Measurements from ENCODE around the gene ENG.
"Not testable (repeated sequence)": the region's sequence is repeated elsewhere in the genome, so short reads cannot be mapped to it uniquely, and the experiment has no call there.

Gene ENG

GRCh38 chr9:127890053-127890452, 35.6 kb upstream of the ENG start:
- peaks cover 70% of the 10 kb centered on the region for H3K36me3 ChIP-seq (ENCODE audit: control insufficient read depth, insufficient read depth, low read length)
- H3K9ac ChIP-seq (ENCODE audit: low read length): no peak overlapping the region

GRCh38 chr9:127887792-127888191, 33.3 kb upstream of the ENG start:
- Histone ChIP-seq H3K27me3 (ENCODE audit: control insufficient read depth, insufficient read depth, low read length) (no peaks in the 10 kb centered on the region), H3K4me1 (ENCODE audit: control insufficient read depth, insufficient read depth, low read length) (peaks cover 8% of the 10 kb centered on the region; the same call in 1 of the 2 replicates), H3K9ac (ENCODE audit: low read length) (no peak overlapping the region), H3K36me3 (ENCODE audit: control insufficient read depth, insufficient read depth, low read length) (peaks cover 47% of the 10 kb centered on the region), H3K4me3 (ENCODE audit: low read depth, low read length) (no peak overlapping the region), H3K27ac (ENCODE audit: low read depth, low read length) (no peak overlapping the region), H3K9me3 (ENCODE audit: control insufficient read depth, insufficient read depth, low read depth, low read length) (no peaks in the 10 kb centered on the region)

More at GRCh38 chr9:127890053-127890452, 35.6 kb upstream of the ENG start:
- no peak overlapping the region for H3K4me3 ChIP-seq (ENCODE audit: low read depth, low read length)
- peaks cover 2% of the 10 kb centered on the region; the same call in 1 of the 2 replicates for H3K4me1 ChIP-seq (ENCODE audit: control insufficient read depth, insufficient read depth, low read length)
- no peak overlapping the region for H3K27ac ChIP-seq (ENCODE audit: low read depth, low read length)
- H3K27me3 ChIP-seq (ENCODE audit: control insufficient read depth, insufficient read depth, low read length): no peaks in the 10 kb centered on the region
- H3K9me3 ChIP-seq (ENCODE audit: control insufficient read depth, insufficient read depth, low read depth, low read length): peaks cover 8% of the 10 kb centered on the region; the same call in 1 of the 2 replicates

GRCh38 chr9:127886401-127886972, 32.0 kb upstream of the ENG start:
- Histone ChIP-seq H3K27me3 (ENCODE audit: control insufficient read depth, insufficient read depth, low read length) (no peaks in the 10 kb centered on the region), H3K9me3 (ENCODE audit: control insufficient read depth, insufficient read depth, low read depth, low read length) (no peaks in the 10 kb centered on the region), H3K9ac (ENCODE audit: low read length) (no peak overlapping the region), H3K4me3 (ENCODE audit: low read depth, low read length) (no peak overlapping the region), H3K4me1 (ENCODE audit: control insufficient read depth, insufficient read depth, low read length) (peaks cover 13% of the 10 kb centered on the region; the same call in 1 of the 2 replicates), H3K27ac (ENCODE audit: low read depth, low read length) (no peak overlapping the region), H3K36me3 (ENCODE audit: control insufficient read depth, insufficient read depth, low read length) (peaks cover 38% of the 10 kb centered on the region)

- Histone ChIP-seq H3K4me1 (ENCODE audit: control insufficient read depth, insufficient read depth, low read length) (peaks cover 13% of the 10 kb centered on the region; the same call in 1 of the 2 replicates), H3K27ac (ENCODE audit: low read depth, low read length) (no peak overlapping the region), H3K9me3 (ENCODE audit: control insufficient read depth, insufficient read depth, low read depth, low read length) (no peaks in the 10 kb centered on the region), H3K4me3 (ENCODE audit: low read depth, low read length) (no peak overlapping the region), H3K27me3 (ENCODE audit: control insufficient read depth, insufficient read depth, low read length) (no peaks in the 10 kb centered on the region), H3K9ac (ENCODE audit: low read length) (no peak overlapping the region), H3K36me3 (ENCODE audit: control insufficient read depth, insufficient read depth, low read length) (peaks cover 33% of the 10 kb centered on the region)
These were observed 31.2 kb upstream of the ENG start for GRCh38 chr9:127885508-127886281.

- H3K27ac ChIP-seq (ENCODE audit: low read depth, low read length): no peak overlapping the region
These were observed 30.6 kb upstream of the ENG start for GRCh38 chr9:127884976-127885490.

DNA sequence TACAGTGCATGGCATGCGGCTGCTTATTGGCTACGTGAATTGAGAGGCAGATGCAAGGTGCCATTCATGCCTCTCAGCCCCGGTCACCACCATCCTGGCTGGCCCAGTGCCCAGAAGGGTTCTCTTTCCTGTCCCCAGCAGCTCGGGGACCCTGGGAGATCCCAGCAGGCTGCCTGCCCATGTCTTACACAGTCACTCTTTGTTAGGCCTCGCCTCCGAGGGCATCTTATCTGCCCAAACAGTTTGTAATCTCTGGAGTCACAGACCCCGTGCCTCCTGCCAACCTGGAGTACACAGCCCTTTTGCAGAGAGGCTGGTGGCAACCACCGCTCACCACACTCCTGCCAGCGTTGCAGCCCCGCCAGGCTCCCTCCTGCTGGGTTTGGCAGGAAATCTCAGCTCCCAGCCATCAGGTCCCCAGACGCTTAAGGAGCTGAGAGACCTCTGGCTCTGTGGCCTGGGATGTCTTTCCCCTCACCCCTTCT, 30.0 kb upstream of the ENG start:
- H3K4me3 ChIP-seq (ENCODE audit: low read depth, low read length): no peak overlapping the region
- H3K9ac ChIP-seq (ENCODE audit: low read length): no peak overlapping the region
- H3K9me3 ChIP-seq (ENCODE audit: control insufficient read depth, insufficient read depth, low read depth, low read length): no peaks in the 10 kb centered on the region
- H3K27me3 ChIP-seq (ENCODE audit: control insufficient read depth, insufficient read depth, low read length): no peaks in the 10 kb centered on the region
- H3K4me1 ChIP-seq (ENCODE audit: control insufficient read depth, insufficient read depth, low read length): peaks cover 13% of the 10 kb centered on the region; the same call in 1 of the 2 replicates
- H3K27ac ChIP-seq (ENCODE audit: low read depth, low read length): no peak overlapping the region
- H3K36me3 ChIP-seq (ENCODE audit: control insufficient read depth, insufficient read depth, low read length): peaks cover 25% of the 10 kb centered on the region

More at GRCh38 chr9:127884976-127885490, 30.6 kb upstream of the ENG start:
- Histone ChIP-seq H3K9ac (ENCODE audit: low read length) (no peak overlapping the region), H3K4me3 (ENCODE audit: low read depth, low read length) (no peak overlapping the region), H3K9me3 (ENCODE audit: control insufficient read depth, insufficient read depth, low read depth, low read length) (no peaks in the 10 kb centered on the region), H3K36me3 (ENCODE audit: control insufficient read depth, insufficient read depth, low read length) (peaks cover 27% of the 10 kb centered on the region), H3K4me1 (ENCODE audit: control insufficient read depth, insufficient read depth, low read length) (peaks cover 13% of the 10 kb centered on the region; the same call in 1 of the 2 replicates), H3K27me3 (ENCODE audit: control insufficient read depth, insufficient read depth, low read length) (no peaks in the 10 kb centered on the region)

GRCh38 chr9:127883959-127884358, 29.5 kb upstream of the ENG start:
- H3K9me3 ChIP-seq (ENCODE audit: control insufficient read depth, insufficient read depth, low read depth, low read length): no peaks in the 10 kb centered on the region
- H3K4me1 ChIP-seq (ENCODE audit: control insufficient read depth, insufficient read depth, low read length): peaks cover 13% of the 10 kb centered on the region; the same call in 1 of the 2 replicates
- H3K36me3 ChIP-seq (ENCODE audit: control insufficient read depth, insufficient read depth, low read length): peaks cover 24% of the 10 kb centered on the region
- no peak overlapping the region for H3K27ac ChIP-seq (ENCODE audit: low read depth, low read length)
- no peaks in the 10 kb centered on the region for H3K27me3 ChIP-seq (ENCODE audit: control insufficient read depth, insufficient read depth, low read length)
- no peak overlapping the region for H3K9ac ChIP-seq (ENCODE audit: low read length)
- no peak overlapping the region for H3K4me3 ChIP-seq (ENCODE audit: low read depth, low read length)

GRCh38 chr9:127881715-127882114, 27.3 kb upstream of the ENG start:
- H3K27ac ChIP-seq (ENCODE audit: low read depth, low read length); H3K36me3 ChIP-seq (ENCODE audit: control insufficient read depth, insufficient read depth, low read length); H3K9ac ChIP-seq (ENCODE audit: low read length); H3K27me3 ChIP-seq (ENCODE audit: control insufficient read depth, insufficient read depth, low read length); H3K9me3 ChIP-seq (ENCODE audit: control insufficient read depth, insufficient read depth, low read depth, low read length); H3K4me3 ChIP-seq (ENCODE audit: low read depth, low read length): not testable (repeated sequence)
- H3K4me1 ChIP-seq (ENCODE audit: control insufficient read depth, insufficient read depth, low read length): peaks cover 25% of the 10 kb centered on the region

GRCh38 chr9:127880143-127880542, 25.7 kb upstream of the ENG start:
- Histone ChIP-seq H3K27me3 (ENCODE audit: control insufficient read depth, insufficient read depth, low read length) (no peaks in the 10 kb centered on the region), H3K27ac (ENCODE audit: low read depth, low read length) (no peak overlapping the region), H3K4me3 (ENCODE audit: low read depth, low read length) (no peak overlapping the region), H3K9ac (ENCODE audit: low read length) (no peak overlapping the region), H3K4me1 (ENCODE audit: control insufficient read depth, insufficient read depth, low read length) (peaks cover 24% of the 10 kb centered on the region), H3K36me3 (ENCODE audit: control insufficient read depth, insufficient read depth, low read length) (no peaks in the 10 kb centered on the region), H3K9me3 (ENCODE audit: control insufficient read depth, insufficient read depth, low read depth, low read length) (no peaks in the 10 kb centered on the region)

DNA sequence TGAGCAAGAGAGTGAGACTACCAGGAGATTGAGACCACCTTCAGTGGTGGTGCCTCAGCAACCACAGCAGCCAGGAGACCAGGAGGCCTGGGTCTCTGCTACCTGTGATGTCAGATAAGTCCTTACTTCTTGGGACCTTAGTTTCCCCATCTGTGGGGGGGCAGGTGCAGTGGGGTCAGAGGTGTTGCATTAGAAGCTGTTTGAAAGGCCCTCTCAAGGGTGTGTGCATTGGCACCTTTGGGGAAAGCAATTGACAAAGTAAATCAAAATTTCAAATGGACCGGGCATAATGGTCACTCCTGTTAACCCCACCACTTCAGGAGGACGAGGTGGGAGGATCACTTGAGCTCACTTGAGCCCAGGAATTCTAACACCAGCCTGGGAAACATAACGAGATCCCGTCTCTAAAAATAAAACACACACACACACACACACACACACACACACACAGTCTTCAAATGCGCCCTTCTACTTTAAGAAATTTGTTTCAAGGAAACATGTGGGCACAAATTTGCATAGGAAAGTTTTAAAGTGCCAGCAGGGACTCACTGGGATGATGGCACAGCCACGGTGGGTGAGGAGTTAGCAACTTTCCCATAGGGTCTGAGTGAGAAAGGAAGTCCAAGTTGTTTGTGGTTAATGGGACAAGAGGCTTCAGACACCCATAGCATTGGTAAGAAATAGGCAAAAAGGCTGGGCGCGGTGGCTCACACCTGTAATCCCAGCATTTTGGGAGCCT, 24.4 kb upstream of the ENG start:
- Histone ChIP-seq H3K27ac (ENCODE audit: low read depth, low read length) (no peak overlapping the region), H3K27me3 (ENCODE audit: control insufficient read depth, insufficient read depth, low read length) (no peaks in the 10 kb centered on the region), H3K9me3 (ENCODE audit: control insufficient read depth, insufficient read depth, low read depth, low read length) (no peaks in the 10 kb centered on the region), H3K36me3 (ENCODE audit: control insufficient read depth, insufficient read depth, low read length) (no peaks in the 10 kb centered on the region), H3K9ac (ENCODE audit: low read length) (no peak overlapping the region), H3K4me3 (ENCODE audit: low read depth, low read length) (no peak overlapping the region), H3K4me1 (ENCODE audit: control insufficient read depth, insufficient read depth, low read length) (peaks cover 19% of the 10 kb centered on the region)
